Fibroblast of skin of back (primary cell): ENCODE measurements around the gene NDNF.

Source experiments
- DNase-seq: peaks from one replicate; pipeline ENCODE4 v3.0.0-alpha.2; 2013

NDNF gene

GRCh38 chr4:121070696-121071639 lies 1.4 kb downstream of the NDNF start:
- DNase-seq: peak; percentile 76

GRCh38 chr4:121070274-121070673 lies 2.1 kb downstream of the NDNF start:
- DNase-seq: peak; percentile 13

- DNase-seq: no peak
These were observed 2.9 kb downstream of the NDNF start for GRCh38 chr4:121069430-121069829.

- no peak for DNase-seq
These were observed 7.9 kb downstream of the NDNF start for GRCh38 chr4:121064482-121064881.

GRCh38 chr4:121062521-121062920 lies 9.8 kb downstream of the NDNF start:
- DNase-seq: no peak

- DNase-seq: no peak
These were observed 10.5 kb downstream of the NDNF start for GRCh38 chr4:121061861-121062260.

GRCh38 chr4:121061215-121061614 lies 11.1 kb downstream of the NDNF start:
- DNase-seq: no peak

- no peak for DNase-seq
These were observed 14.8 kb downstream of the NDNF start for GRCh38 chr4:121057466-121057922.

- no peak for DNase-seq
These were observed 16.3 kb downstream of the NDNF start for GRCh38 chr4:121056066-121056465.

GRCh38 chr4:121054373-121054772 lies 18.0 kb downstream of the NDNF start:
- no peak for DNase-seq

- DNase-seq: peak; percentile 68
These were observed 18.7 kb downstream of the NDNF start for GRCh38 chr4:121053601-121054143.

- DNase-seq: peak; percentile 21
These were observed 22.0 kb downstream of the NDNF start for GRCh38 chr4:121050300-121050699.

GRCh38 chr4:121049072-121049599 lies 23.2 kb downstream of the NDNF start:
- no peak for DNase-seq

- DNase-seq: no peak
These were observed 24.2 kb downstream of the NDNF start for GRCh38 chr4:121048165-121048564.

GRCh38 chr4:121041307-121042090 lies 30.8 kb downstream of the NDNF start:
- no peak for DNase-seq

GRCh38 chr4:121034017-121034416 lies 38.3 kb downstream of the NDNF start:
- DNase-seq: peak; percentile 24

- DNase-seq: no peak
These were observed 41.6 kb downstream of the NDNF start for GRCh38 chr4:121030711-121031110.

GRCh38 chr4:121030131-121030530 lies 42.2 kb downstream of the NDNF start:
- DNase-seq: no peak

GRCh38 chr4:121026034-121026433 lies 46.3 kb downstream of the NDNF start:
- DNase-seq: no peak

- DNase-seq: no peak
These were observed 46.8 kb downstream of the NDNF start for GRCh38 chr4:121025540-121025939.

- no peak for DNase-seq
These were observed 53.8 kb downstream of the NDNF start for GRCh38 chr4:121018543-121018942.

GRCh38 chr4:121016611-121017010 lies 55.7 kb downstream of the NDNF start:
- no peak for DNase-seq

- DNase-seq: no peak
These were observed 56.9 kb downstream of the NDNF start for GRCh38 chr4:121015421-121015820.
